Smooth muscle cell (in vitro differentiated cells): ENCODE results near the gene TAOK2. TPM values are rescaled to one million over a fixed set of nuclear protein-coding genes. Genes with fewer than 3 reads are reported as not detected.

ENCODE experiments used
- DNase-seq: peaks from one replicate; lab custom pipeline; 2025; ENCODE audit not compliant: unreplicated experiment; lab: John Stamatoyannopoulos, UW
- H2AFZ ChIP-seq: fragments of 200-600 bp; sonication (generic); 2 replicates; pipeline ENCODE4 v1.6.0; 2016; ENCODE audit warnings: antibody characterized with exemption, low read depth, mild to moderate bottlenecking
- H3F3A ChIP-seq: fragments of 200-600 bp; sonication (generic); 2 replicates; pipeline ENCODE4 v1.6.0; 2017; ENCODE audit warnings: antibody characterized with exemption, low read depth
- H3K27ac ChIP-seq: fragments of 200-600 bp; sonication (generic); 2 replicates; pipeline ENCODE4 v1.5.1; 2016; ENCODE audit warnings: low read depth, mild to moderate bottlenecking
- H3K27me3 ChIP-seq: fragments of 200-600 bp; sonication (generic); 2 replicates; pipeline ENCODE4 v1.6.1; 2016; ENCODE audit warnings: low read depth, mild to moderate bottlenecking
- H3K36me3 ChIP-seq: fragments of 200-600 bp; sonication (generic); 2 replicates; pipeline ENCODE4 v1.5.1; 2016; ENCODE audit warnings: low read depth
- H3K4me1 ChIP-seq: fragments of 200-600 bp; sonication (generic); 2 replicates; pipeline ENCODE4 v1.5.1; 2016; ENCODE audit warnings: low read depth
- H3K4me2 ChIP-seq: fragments of 200-600 bp; sonication (generic); 2 replicates; pipeline ENCODE4 v1.6.0; 2016; ENCODE audit warnings: mild to moderate bottlenecking
- H3K4me3 ChIP-seq: fragments of 200-600 bp; sonication (generic); 2 replicates; pipeline ENCODE4 v1.5.1; 2016; ENCODE audit warnings: mild to moderate bottlenecking
- H3K79me2 ChIP-seq: fragments of 200-600 bp; sonication (generic); 2 replicates; pipeline ENCODE4 v1.6.0; 2016; ENCODE audit warnings: low read depth, mild to moderate bottlenecking
- H3K9ac ChIP-seq: fragments of 200-600 bp; sonication (generic); 2 replicates; pipeline ENCODE4 v1.6.0; 2016; ENCODE audit warnings: low read depth
- H3K9me3 ChIP-seq: fragments of 200-600 bp; sonication (generic); replicated peaks from 2 replicates; pipeline ENCODE4 v1.5.1; 2016; ENCODE audit warnings: low read depth
- H4K20me1 ChIP-seq: fragments of 200-600 bp; sonication (generic); 2 replicates; pipeline ENCODE4 v1.6.0; 2016; ENCODE audit warnings: low read depth
- WGBS: methylation state at CpG from one replicate; pipeline ENCODE4 v1.1.7; 2016; ENCODE audit warnings: low lambda C conversion rate; 5-methylcytosine and 5-hydroxymethylcytosine counted together
- polyA plus RNA-seq: library from polyadenylated mRNA; unstranded; fragments of >200 nt; fragmentation: Nextera tagmentation; extraction: Ambion mirVana; gene quantifications from 2 replicates; pipeline ENCODE4 v1.2.1, GENCODE V29; 2016
- total RNA-seq: library from RNA; depleted of rRNA; stranded (reverse); fragments of >200 nt; gene quantifications from 2 replicates; pipeline ENCODE4 v1.2.3, GENCODE V29; 2014
- TF ChIP-seq, protein P1 (sequence below): fragments of 200-600 bp; sonication (generic); IDR thresholded peaks from 2 replicates; pipeline ENCODE4 v1.5.1; 2017; ENCODE audit warnings: borderline replicate concordance, mild to moderate bottlenecking, antibody characterized with exemption; ENCODE audit not compliant: insufficient read depth, poor library complexity, severe bottlenecking

Gene TAOK2
- total and polyA plus RNA-seq, 2 experiments from 2014 or later: 26.0 to 26.2 TPM

DNA sequence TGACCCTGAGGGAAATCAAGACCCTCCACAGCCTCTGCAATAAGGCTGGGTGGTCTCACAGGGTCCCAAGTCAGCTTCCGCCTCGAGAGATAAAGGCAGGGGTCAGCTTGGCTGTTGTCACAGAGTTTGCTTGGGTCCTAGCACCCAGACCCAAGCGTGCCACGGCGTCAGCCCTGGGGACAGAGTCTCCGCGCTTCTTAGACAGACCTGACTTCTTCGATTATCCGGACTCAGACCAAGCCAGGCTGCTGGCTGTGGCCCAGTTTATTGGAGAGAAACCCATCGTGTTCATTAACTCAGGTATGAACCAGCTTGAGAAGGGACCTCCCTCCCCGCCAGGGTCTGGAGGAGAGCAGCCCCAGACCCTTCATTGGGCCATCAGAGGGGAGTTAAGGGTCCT is 49.9 kb downstream of the TAOK2 start:
- TF ChIP-seq, protein P1, sequence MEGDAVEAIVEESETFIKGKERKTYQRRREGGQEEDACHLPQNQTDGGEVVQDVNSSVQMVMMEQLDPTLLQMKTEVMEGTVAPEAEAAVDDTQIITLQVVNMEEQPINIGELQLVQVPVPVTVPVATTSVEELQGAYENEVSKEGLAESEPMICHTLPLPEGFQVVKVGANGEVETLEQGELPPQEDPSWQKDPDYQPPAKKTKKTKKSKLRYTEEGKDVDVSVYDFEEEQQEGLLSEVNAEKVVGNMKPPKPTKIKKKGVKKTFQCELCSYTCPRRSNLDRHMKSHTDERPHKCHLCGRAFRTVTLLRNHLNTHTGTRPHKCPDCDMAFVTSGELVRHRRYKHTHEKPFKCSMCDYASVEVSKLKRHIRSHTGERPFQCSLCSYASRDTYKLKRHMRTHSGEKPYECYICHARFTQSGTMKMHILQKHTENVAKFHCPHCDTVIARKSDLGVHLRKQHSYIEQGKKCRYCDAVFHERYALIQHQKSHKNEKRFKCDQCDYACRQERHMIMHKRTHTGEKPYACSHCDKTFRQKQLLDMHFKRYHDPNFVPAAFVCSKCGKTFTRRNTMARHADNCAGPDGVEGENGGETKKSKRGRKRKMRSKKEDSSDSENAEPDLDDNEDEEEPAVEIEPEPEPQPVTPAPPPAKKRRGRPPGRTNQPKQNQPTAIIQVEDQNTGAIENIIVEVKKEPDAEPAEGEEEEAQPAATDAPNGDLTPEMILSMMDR: no peak
- Histone ChIP-seq H3K36me3 (no peaks in the 10 kb centered on the region), H3K79me2 (no peaks in the 10 kb centered on the region), H3F3A (no peaks in the 10 kb centered on the region), H2AFZ (no peak overlapping the region), H3K9me3 (no peaks in the 10 kb centered on the region), H3K9ac (no peak overlapping the region), H3K4me1 (no peaks in the 10 kb centered on the region), H4K20me1 (no peaks in the 10 kb centered on the region), H3K27me3 (peaks cover 9% of the 10 kb centered on the region), H3K4me2 (no peak overlapping the region), H3K4me3 (no peak overlapping the region), H3K27ac (no peak overlapping the region)
- no peak for DNase-seq
- WGBS: 91% methylated on average over 11 of the region's 11 CpGs

GRCh38 chr16:30024451-30024850 is 50.8 kb downstream of the TAOK2 start:
- Histone ChIP-seq H3K9me3 (no peaks in the 10 kb centered on the region), H3K27me3 (peaks cover 17% of the 10 kb centered on the region), H3K9ac (no peak overlapping the region), H3K4me3 (no peak overlapping the region), H2AFZ (no peak overlapping the region), H3K4me1 (no peaks in the 10 kb centered on the region), H3K36me3 (no peaks in the 10 kb centered on the region), H3F3A (no peaks in the 10 kb centered on the region), H4K20me1 (no peaks in the 10 kb centered on the region), H3K79me2 (no peaks in the 10 kb centered on the region), H3K4me2 (no peak overlapping the region), H3K27ac (no peak overlapping the region)
- no peak for DNase-seq
- WGBS: 90% methylated on average over 16 of the region's 16 CpGs
- TF ChIP-seq, protein P1: no peak

DNA sequence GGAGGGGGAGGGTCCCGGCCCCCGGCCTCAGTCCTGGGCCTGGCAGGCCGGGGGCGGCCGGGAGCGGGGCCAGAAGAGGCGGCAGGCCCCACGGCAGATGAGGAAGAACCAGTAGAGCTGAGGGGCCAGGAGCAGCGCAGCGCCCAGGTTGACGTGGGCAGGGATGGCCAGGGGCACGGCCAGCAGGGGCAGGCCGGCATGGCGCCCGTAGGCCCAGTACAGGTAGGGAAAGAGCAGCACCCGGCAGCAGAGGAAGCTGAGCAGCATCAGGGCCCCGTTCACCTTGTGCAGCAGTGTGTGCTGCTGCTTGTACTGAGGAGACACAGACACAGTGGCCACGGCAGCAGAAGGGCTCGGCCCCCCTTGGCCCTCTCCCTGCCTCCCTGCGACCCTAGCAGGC is 51.5 kb downstream of the TAOK2 start:
- Histone ChIP-seq H3F3A (no peaks in the 10 kb centered on the region), H3K4me3 (no peak overlapping the region), H3K9me3 (no peaks in the 10 kb centered on the region), H3K79me2 (no peaks in the 10 kb centered on the region), H3K27me3 (peaks cover 24% of the 10 kb centered on the region), H3K9ac (no peak overlapping the region), H3K4me1 (no peaks in the 10 kb centered on the region), H3K27ac (no peak overlapping the region), H2AFZ (no peak overlapping the region), H3K4me2 (no peak overlapping the region), H3K36me3 (no peaks in the 10 kb centered on the region), H4K20me1 (no peaks in the 10 kb centered on the region)
- 94% methylated on average over 5 of the region's 20 CpGs for WGBS
- DNase-seq: no peak
- TF ChIP-seq, protein P1: no peak

- 81% methylated on average over 7 of the region's 7 CpGs for WGBS
- no peaks in the 10 kb centered on the region for H3K79me2 ChIP-seq
- H3K9me3 ChIP-seq: no peaks in the 10 kb centered on the region
- no peak overlapping the region for H3K4me3 ChIP-seq
- H4K20me1 ChIP-seq: no peaks in the 10 kb centered on the region
- H3K4me2 ChIP-seq: no peak overlapping the region
- DNase-seq: no peak
- H3K27me3 ChIP-seq: peaks cover 28% of the 10 kb centered on the region
- no peak overlapping the region for H2AFZ ChIP-seq
- no peaks in the 10 kb centered on the region for H3K4me1 ChIP-seq
- H3K36me3 ChIP-seq: no peaks in the 10 kb centered on the region
- no peaks in the 10 kb centered on the region for H3F3A ChIP-seq
- TF ChIP-seq, protein P1: no peak
- no peak overlapping the region for H3K27ac ChIP-seq
- no peak overlapping the region for H3K9ac ChIP-seq
Measured at GRCh38 chr16:30025574-30025973, 51.9 kb downstream of the TAOK2 start.
